Kidney (tissue), 14 donors: ENCODE data around the gene LYPD3. TPM values are rescaled to one million over a fixed set of nuclear protein-coding genes. Genes with fewer than 3 reads are reported as not detected.

Experiments used
- DNase-seq, 5 donors: peaks; one replicate each; pipeline ENCODE4 v3.0.0-alpha.2; 2013 to 2020
- FAIRE-seq: peaks from 2 replicates; lab custom pipeline; 2012; peaks lifted over from hg19 to GRCh38; lab: Jason Lieb, UNC
- H3K27ac ChIP-seq, 2 donors: one replicate each; pipeline ENCODE4 v1.7.0; 2013; ENCODE audit warnings: low read depth in 2 of 2, low read length in 2 of 2, inconsistent platforms in 1 of 2
- H3K27me3 ChIP-seq: one replicate; pipeline ENCODE4 v1.7.1; 2013; ENCODE audit warnings: low read length, inconsistent platforms; ENCODE audit not compliant: control insufficient read depth, insufficient read depth
- H3K36me3 ChIP-seq, 3 donors: one replicate each; pipeline versions ENCODE4 v1.7.0 to v1.7.1; 2013; ENCODE audit warnings: low read length in 3 of 3, control low read depth in 1 of 3, inconsistent platforms in 1 of 3; ENCODE audit not compliant: insufficient read depth in 3 of 3, control insufficient read depth in 2 of 3
- H3K4me1 ChIP-seq, 3 donors: one replicate each; pipeline versions ENCODE4 v1.7.0 to v1.7.1; 2013; ENCODE audit warnings: low read length in 3 of 3, inconsistent platforms in 1 of 3, low read depth in 1 of 3; ENCODE audit not compliant: control insufficient read depth in 2 of 3, insufficient read depth in 2 of 3
- H3K4me3 ChIP-seq, 3 donors: one replicate each; pipeline versions ENCODE4 v1.7.0 to v1.8.1; 2013; ENCODE audit warnings: low read length in 3 of 3, control low read depth in 1 of 3, inconsistent platforms in 1 of 3
- H3K9ac ChIP-seq, 3 donors: one replicate each; pipeline versions ENCODE4 v1.7.0 to v1.7.1; 2013; ENCODE audit warnings: low read length in 3 of 3, control low read depth in 1 of 3, inconsistent platforms in 1 of 3
- H3K9me3 ChIP-seq, 3 donors: one replicate each; pipeline versions ENCODE4 v1.7.0 to v1.7.1; 2013; ENCODE audit warnings: low read length in 3 of 3, control low read depth in 1 of 3, inconsistent platforms in 1 of 3; ENCODE audit not compliant: control insufficient read depth in 2 of 3, insufficient read depth in 1 of 3
- CTCF ChIP-seq: IDR thresholded peaks from 3 replicates; pipeline ENCODE4 v1.5.1; 2012; ENCODE audit warnings: mild to moderate bottlenecking, moderate library complexity, borderline replicate concordance; ENCODE audit not compliant: insufficient read depth; ENCODE audit errors: extremely low read depth
- intact Hi-C: fragments of 100-400 bp; cut with DNase I; formaldehyde crosslinking; loops from one replicate; pipeline ENCODE4 v1.11.1; 2022
- polyA plus RNA-seq: library from polyadenylated mRNA; stranded (reverse); fragments of 350-450 nt; fragmentation: Illumina TruSeq; extraction: RNeasy Lipid Tissue Mini Kit (QIAGEN cat#74804); gene quantifications from one replicate; pipeline ENCODE4 v1.2.3, GENCODE V29; 2014; ENCODE audit warnings: low read depth, low replicate concordance; ENCODE audit not compliant: insufficient read depth
- total RNA-seq: library from RNA; stranded (reverse); fragmentation: NEBNext Ultra II Directional; extraction: Animal tissue kit (Norgen Biotek cat#: 25700); gene quantifications from one replicate; pipeline ENCODE4 v1.2.1, GENCODE V29; 2021
- donor health status: control.
- donor health status: control.
- donor health status: control.
- donor health status: control.
- donor health status: control.
- donor health status: DM: yes; HTN: yes; CAD: no.
- donor health status: Normal renal cell carcinoma (clear cell type).

LYPD3 gene
- total and polyA plus RNA-seq, 2 donors from 2014 or later: 1.7 to 2.2 TPM

- no peaks in the 10 kb centered on the region for H3K36me3 ChIP-seq
- H3K9me3 ChIP-seq: no peaks in the 10 kb centered on the region
- no peak for TF ChIP-seq CTCF
- no peak overlapping the region for H3K4me3 ChIP-seq
- FAIRE-seq: no peak
- no peak for DNase-seq
- peaks cover 0 to 10% (median 0%) of the 10 kb centered on the region in 3 donors for H3K4me1 ChIP-seq
- H3K27ac ChIP-seq: no peak overlapping the region
- intact Hi-C loops: no loop called here
- no peak overlapping the region for H3K9ac ChIP-seq
- peaks cover 2% of the 10 kb centered on the region for H3K27me3 ChIP-seq
These were observed 3.0 kb downstream of the LYPD3 start for GRCh38 chr19:43462383-43462782.

GRCh38 chr19:43461303-43461702 lies 4.1 kb downstream of the LYPD3 start:
- no peaks in the 10 kb centered on the region for H3K9me3 ChIP-seq
- no peaks in the 10 kb centered on the region for H3K36me3 ChIP-seq
- no peak for DNase-seq
- intact Hi-C loops: no loop called here
- H3K4me1 ChIP-seq: peaks cover 0 to 10% (median 0%) of the 10 kb centered on the region in 3 donors
- no peak overlapping the region for H3K27ac ChIP-seq
- H3K27me3 ChIP-seq: peaks cover 2% of the 10 kb centered on the region
- FAIRE-seq: no peak
- H3K9ac ChIP-seq: no peak overlapping the region
- no peak overlapping the region for H3K4me3 ChIP-seq
- no peak for TF ChIP-seq CTCF

- no peak for TF ChIP-seq CTCF
- H3K9ac ChIP-seq: no peak overlapping the region
- FAIRE-seq: no peak
- no peaks in the 10 kb centered on the region for H3K27me3 ChIP-seq
- H3K36me3 ChIP-seq: no peaks in the 10 kb centered on the region
- no peaks in the 10 kb centered on the region for H3K9me3 ChIP-seq
- intact Hi-C loops: no loop called here
- DNase-seq: no peak
- no peak overlapping the region for H3K27ac ChIP-seq
- peaks cover 0 to 10% (median 0%) of the 10 kb centered on the region in 3 donors for H3K4me1 ChIP-seq
- no peak overlapping the region for H3K4me3 ChIP-seq
These were observed 4.9 kb downstream of the LYPD3 start for GRCh38 chr19:43460362-43461016.
